Natural killer cell (primary cell): ENCODE measurements around the gene PHF19. TPM values are rescaled to one million over a fixed set of nuclear protein-coding genes. Genes with fewer than 3 reads are reported as not detected.

Experiments
- ATAC-seq, 3 donors: fragments of 150-1000 bp in 2 of 3; fragments of 200-7000 bp in 1 of 3; cut with Tn5 transposase; 1 replicate in 1 of 3; 2 replicates in 2 of 3; pipeline ENCODE4 v1.10.0; 2021; ENCODE audit warnings: mild to moderate bottlenecking in 2 of 3, moderate library complexity in 2 of 3
- DNase-seq, 2 donors: peaks; one replicate each; pipeline versions ENCODE4 v3.0.0 to v3.0.0-alpha.2; 2013 to 2021; ENCODE audit warnings: mixed read lengths in 1 of 2
- H3K27ac ChIP-seq: one replicate; pipeline ENCODE4 v1.5.1; 2013; ENCODE audit warnings: mild to moderate bottlenecking, low read length
- H3K27me3 ChIP-seq: one replicate; pipeline ENCODE4 v1.6.1; 2013; ENCODE audit warnings: low read length; ENCODE audit not compliant: control insufficient read depth, insufficient read depth
- H3K36me3 ChIP-seq: one replicate; pipeline ENCODE4 v1.6.1; 2013; ENCODE audit warnings: low read length; ENCODE audit not compliant: control insufficient read depth, insufficient read depth
- H3K4me1 ChIP-seq: one replicate; pipeline ENCODE4 v1.6.1; 2013; ENCODE audit warnings: low read length; ENCODE audit not compliant: control insufficient read depth, insufficient read depth
- H3K4me3 ChIP-seq: one replicate; pipeline ENCODE4 v1.5.1; 2013; ENCODE audit warnings: low read length
- H3K9me3 ChIP-seq: one replicate; pipeline ENCODE4 v1.6.1; 2013; ENCODE audit warnings: low read length; ENCODE audit not compliant: control insufficient read depth, insufficient read depth
- H3K27ac Mint-ChIP-seq, 2 donors: one replicate each; pipeline ENCODE4 v1.8.0; 2022; ENCODE audit warnings: mild to moderate bottlenecking in 2 of 2, mixed read lengths in 2 of 2, moderate library complexity in 1 of 2
- H3K27me3 Mint-ChIP-seq, 2 donors: one replicate each; pipeline ENCODE4 v1.8.0; 2022; ENCODE audit warnings: low read depth in 2 of 2, mixed read lengths in 2 of 2
- H3K36me3 Mint-ChIP-seq: one replicate; pipeline ENCODE4 v1.8.0; 2022; ENCODE audit warnings: mixed read lengths
- H3K4me1 Mint-ChIP-seq, 2 donors: one replicate each; pipeline ENCODE4 v1.8.0; 2022; ENCODE audit warnings: mixed read lengths in 2 of 2
- H3K4me3 Mint-ChIP-seq: one replicate; pipeline ENCODE4 v1.8.0; 2022; ENCODE audit warnings: mild to moderate bottlenecking, moderate library complexity, mixed read lengths
- H3K9me3 Mint-ChIP-seq, 2 donors: one replicate each; pipeline ENCODE4 v1.8.0; 2022; ENCODE audit warnings: mixed read lengths in 2 of 2
- WGBS: methylation state at CpG from one replicate; pipeline ENCODE4 v1.1.7; 2013; ENCODE audit warnings: missing lambda C conversion rate; ENCODE audit not compliant: insufficient coverage; 5-methylcytosine and 5-hydroxymethylcytosine counted together
- intact Hi-C: fragments of 100-400 bp; cut with micrococcal nuclease; formaldehyde crosslinking; loops from one replicate; pipeline ENCODE4 v1.14.2; 2022
- total RNA-seq, 4 donors: library from RNA; stranded (reverse); fragments of 120-200 nt in 1 of 4; gene quantifications; one replicate each; pipeline versions ENCODE4 v1.2.3 to v1.2.4, GENCODE V29; 2013 to 2022
- TF ChIP-seq, protein P1 (sequence below): fragments of 200-600 bp; IDR thresholded peaks from one replicate; pipeline ENCODE4 v1.8.0; 2022; ENCODE audit warnings: antibody characterized with exemption

The PHF19 gene
- total RNA-seq, 3 donors from 2014 or later (not counting 1 experiment from before 2014, with no cell fraction given), result 34.1 to 54.0 (median 47.8) TPM

DNA sequence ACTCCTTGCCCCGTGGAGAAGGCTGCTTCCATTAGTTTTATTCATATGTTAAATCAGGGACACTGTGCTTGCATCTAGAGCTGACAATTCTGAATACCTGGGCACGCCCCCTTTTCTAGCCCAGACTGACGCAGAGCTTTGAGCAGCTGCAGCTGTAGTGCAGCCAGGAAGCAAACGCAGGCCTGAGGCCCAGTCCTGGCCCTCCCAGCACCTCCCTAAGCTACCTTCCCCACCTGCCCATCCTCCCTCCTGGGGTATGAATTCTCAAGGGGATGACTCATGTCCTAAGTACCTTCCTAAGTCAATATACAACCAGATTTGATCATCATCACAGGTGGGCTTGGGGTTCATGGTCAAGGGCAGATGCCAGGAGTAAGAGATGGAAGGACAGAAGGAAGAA lies 3.5 kb downstream of the PHF19 start:
- Histone ChIP-seq H3K9me3 (no peaks in the 10 kb centered on the region), H3K27me3 (no peaks in the 10 kb centered on the region), H3K27ac (no peak overlapping the region), H3K4me3 (no peak overlapping the region), H3K36me3 (peaks cover 10% of the 10 kb centered on the region), H3K4me1 (peaks cover 33% of the 10 kb centered on the region)
- intact Hi-C loops, result no loop called here
- no peaks in the 10 kb centered on the region for H3K27me3 Mint-ChIP-seq
- no peaks in the 10 kb centered on the region for H3K36me3 Mint-ChIP-seq
- peak overlapping the region; percentile 69 to 90 for H3K27ac Mint-ChIP-seq
- H3K9me3 Mint-ChIP-seq, result no peaks in the 10 kb centered on the region
- DNase-seq (peak in 1 of 2 donors; percentile 40), ATAC-seq (no peak)
- 89% methylated on average over 4 of the region's 4 CpGs for WGBS
- peak overlapping the region; percentile 2 for H3K4me3 Mint-ChIP-seq
- TF ChIP-seq, protein P1, sequence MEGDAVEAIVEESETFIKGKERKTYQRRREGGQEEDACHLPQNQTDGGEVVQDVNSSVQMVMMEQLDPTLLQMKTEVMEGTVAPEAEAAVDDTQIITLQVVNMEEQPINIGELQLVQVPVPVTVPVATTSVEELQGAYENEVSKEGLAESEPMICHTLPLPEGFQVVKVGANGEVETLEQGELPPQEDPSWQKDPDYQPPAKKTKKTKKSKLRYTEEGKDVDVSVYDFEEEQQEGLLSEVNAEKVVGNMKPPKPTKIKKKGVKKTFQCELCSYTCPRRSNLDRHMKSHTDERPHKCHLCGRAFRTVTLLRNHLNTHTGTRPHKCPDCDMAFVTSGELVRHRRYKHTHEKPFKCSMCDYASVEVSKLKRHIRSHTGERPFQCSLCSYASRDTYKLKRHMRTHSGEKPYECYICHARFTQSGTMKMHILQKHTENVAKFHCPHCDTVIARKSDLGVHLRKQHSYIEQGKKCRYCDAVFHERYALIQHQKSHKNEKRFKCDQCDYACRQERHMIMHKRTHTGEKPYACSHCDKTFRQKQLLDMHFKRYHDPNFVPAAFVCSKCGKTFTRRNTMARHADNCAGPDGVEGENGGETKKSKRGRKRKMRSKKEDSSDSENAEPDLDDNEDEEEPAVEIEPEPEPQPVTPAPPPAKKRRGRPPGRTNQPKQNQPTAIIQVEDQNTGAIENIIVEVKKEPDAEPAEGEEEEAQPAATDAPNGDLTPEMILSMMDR, result no peak
- peaks cover 17 to 39% of the 10 kb centered on the region in 2 donors for H3K4me1 Mint-ChIP-seq

DNA sequence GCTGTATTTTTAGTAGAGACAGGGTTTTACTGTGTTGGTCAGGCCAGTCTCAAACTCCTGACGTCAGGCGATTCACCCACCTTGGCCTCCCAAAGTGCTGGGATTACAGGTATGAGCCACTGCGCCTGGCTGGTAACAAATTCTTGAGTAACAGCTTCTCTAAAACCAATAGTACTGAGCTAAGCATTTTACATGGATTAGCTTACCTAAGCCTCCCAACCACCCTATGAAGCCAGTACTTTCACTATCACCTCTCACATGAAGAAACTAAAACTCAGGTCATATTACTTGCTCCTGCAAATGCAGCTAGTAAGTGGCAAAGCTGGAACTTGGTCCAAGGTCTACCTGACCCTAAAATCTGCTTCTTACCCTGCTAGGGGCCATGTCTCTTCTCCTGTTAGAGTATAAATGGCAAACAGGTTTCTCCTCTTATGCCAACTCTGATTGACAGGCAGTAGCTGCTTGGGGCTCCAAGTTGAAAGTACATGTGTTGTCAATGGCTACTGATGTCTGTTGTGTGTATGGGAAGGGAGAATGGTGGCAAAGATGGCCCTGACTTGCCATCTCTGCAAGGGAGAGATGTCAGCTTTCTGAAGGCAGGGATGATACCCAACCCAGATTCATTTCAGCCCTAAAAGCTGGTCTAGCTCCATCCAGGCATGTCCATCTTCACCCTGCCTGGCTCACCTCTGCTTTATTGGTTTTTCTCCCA lies 4.0 kb downstream of the PHF19 start:
- 89% methylated on average over 3 of the region's 3 CpGs for WGBS
- Mint-ChIP-seq H3K9me3 (no peaks in the 10 kb centered on the region), H3K27ac (peak overlapping the region; percentile 69 to 90), H3K4me3 (no peak overlapping the region), H3K4me1 (peaks cover 15 to 39% of the 10 kb centered on the region in 2 donors), H3K27me3 (no peaks in the 10 kb centered on the region), H3K36me3 (no peaks in the 10 kb centered on the region)
- intact Hi-C loops, result no loop called here
- DNase-seq (peak in 1 of 2 donors; percentile 40), ATAC-seq (no peak)
- H3K27ac ChIP-seq, result no peak overlapping the region
- H3K4me1 ChIP-seq, result peaks cover 33% of the 10 kb centered on the region
- TF ChIP-seq, protein P1, result no peak
- no peaks in the 10 kb centered on the region for H3K27me3 ChIP-seq
- peaks cover 10% of the 10 kb centered on the region for H3K36me3 ChIP-seq
- H3K4me3 ChIP-seq, result no peak overlapping the region
- H3K9me3 ChIP-seq, result no peaks in the 10 kb centered on the region

DNA sequence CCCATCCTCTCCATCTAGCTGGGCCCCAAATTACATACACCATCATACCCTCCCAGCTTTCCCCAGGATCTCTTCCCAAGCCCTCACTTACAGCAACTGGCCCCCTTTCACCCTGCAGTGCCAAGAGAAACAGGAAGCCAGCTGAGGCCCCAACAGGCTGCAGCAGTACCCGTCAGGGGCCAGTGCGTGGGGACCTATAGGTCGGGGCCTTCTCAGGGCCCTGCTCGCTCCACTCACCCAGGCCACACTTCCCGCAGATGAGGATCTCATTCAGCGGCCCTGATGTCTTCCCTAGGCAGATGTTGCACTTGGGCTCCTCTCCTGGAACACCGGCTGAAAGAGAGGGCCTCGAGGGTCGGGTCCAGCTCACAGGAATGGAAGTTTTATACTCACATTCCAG lies 6.8 kb downstream of the PHF19 start:
- H3K27ac Mint-ChIP-seq, result peak overlapping the region in 1 of 2 donors; percentile 94
- Histone ChIP-seq H3K9me3 (no peaks in the 10 kb centered on the region), H3K27me3 (no peaks in the 10 kb centered on the region), H3K4me1 (peaks cover 16% of the 10 kb centered on the region), H3K27ac (no peak overlapping the region), H3K4me3 (no peak overlapping the region), H3K36me3 (peaks cover 17% of the 10 kb centered on the region)
- H3K36me3 Mint-ChIP-seq, result no peaks in the 10 kb centered on the region
- peaks cover 4 to 24% of the 10 kb centered on the region in 2 donors for H3K4me1 Mint-ChIP-seq
- 80% methylated on average over 9 of the region's 9 CpGs for WGBS
- intact Hi-C loops, result no loop called here
- no peak for DNase-seq
- ATAC-seq, result no peak
- H3K9me3 Mint-ChIP-seq, result no peaks in the 10 kb centered on the region
- no peak overlapping the region for H3K4me3 Mint-ChIP-seq
- H3K27me3 Mint-ChIP-seq, result no peaks in the 10 kb centered on the region
- TF ChIP-seq, protein P1, result no peak

DNA sequence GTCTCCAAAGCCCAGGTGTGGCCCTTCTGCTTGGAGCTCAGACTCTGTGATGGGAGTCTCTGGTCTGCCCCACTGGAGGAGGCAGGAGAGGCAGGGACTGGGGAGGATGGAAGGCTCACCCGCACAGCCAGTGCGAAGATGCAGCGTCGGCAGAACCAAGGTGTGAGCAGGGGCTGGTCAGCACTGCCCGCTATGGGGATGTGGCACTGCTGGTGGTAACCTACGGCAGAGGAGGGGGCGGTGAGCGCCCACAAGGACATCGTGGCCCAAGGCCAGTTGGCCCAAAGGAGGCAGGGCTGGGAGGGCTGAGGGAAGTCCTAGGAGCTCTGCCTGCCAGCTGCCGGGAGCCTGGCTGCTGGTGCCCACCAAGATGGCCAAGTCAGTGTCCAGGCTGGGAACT lies 7.3 kb downstream of the PHF19 start:
- no peaks in the 10 kb centered on the region for H3K9me3 Mint-ChIP-seq
- Histone ChIP-seq H3K4me1 (peaks cover 16% of the 10 kb centered on the region), H3K9me3 (no peaks in the 10 kb centered on the region), H3K27ac (peak overlapping the region; percentile 9), H3K4me3 (no peak overlapping the region), H3K36me3 (peaks cover 20% of the 10 kb centered on the region), H3K27me3 (no peaks in the 10 kb centered on the region)
- peaks cover 4 to 22% of the 10 kb centered on the region in 2 donors for H3K4me1 Mint-ChIP-seq
- H3K36me3 Mint-ChIP-seq, result no peaks in the 10 kb centered on the region
- H3K27ac Mint-ChIP-seq, result peak overlapping the region; percentile 92 to 94
- intact Hi-C loops, result loop anchor here (1.0 to 2.0 kb wide), 3 partner anchors 55 to 155 kb away; partner anchors contain the start of gene MEGF9
- no peak overlapping the region for H3K4me3 Mint-ChIP-seq
- WGBS, result 87% methylated on average over 10 of the region's 10 CpGs
- ATAC-seq (no peak), DNase-seq (no peak)
- no peaks in the 10 kb centered on the region for H3K27me3 Mint-ChIP-seq
- TF ChIP-seq, protein P1, result no peak
